ENCODE data around the gene ABCC9.
"Not testable (repeated sequence)": the region's sequence is repeated elsewhere in the genome, so short reads cannot be mapped to it uniquely, and the experiment has no call there.

Gene ABCC9

DNA sequence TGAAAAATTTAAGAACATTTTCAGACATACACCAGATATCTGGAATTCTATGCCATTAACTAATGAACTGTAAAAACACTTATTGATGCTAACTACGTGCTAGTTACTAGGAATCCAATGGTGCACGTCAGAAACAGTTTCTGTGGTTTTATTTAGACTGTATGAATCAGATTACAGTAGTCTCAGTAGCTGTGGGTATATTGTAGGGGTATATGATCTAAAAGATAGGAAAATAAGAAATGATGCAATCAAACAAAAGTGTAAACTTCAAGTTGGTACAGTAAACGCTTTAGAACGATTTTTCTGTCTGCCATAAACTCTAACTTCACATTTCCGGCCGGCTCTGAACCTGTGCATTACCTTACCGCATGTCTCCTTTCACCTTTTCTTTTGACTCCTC lies 2.3 kb downstream of the ABCC9 start:
- H3K27ac ChIP-seq (ENCODE audit: low read depth, low read length), result no peak overlapping the region
- no peaks in the 10 kb centered on the region for H3K79me2 ChIP-seq (ENCODE audit: insufficient read depth, low read length)
- H3K4me3 ChIP-seq (ENCODE audit: insufficient read depth, low read length, poor library complexity, severe bottlenecking), result no peak overlapping the region
- no peaks in the 10 kb centered on the region for H4K20me1 ChIP-seq (ENCODE audit: low read depth, low read length)
- no peaks in the 10 kb centered on the region for H3K9me2 ChIP-seq (replicated peaks; ENCODE audit: insufficient read depth, low read length)
- no peak overlapping the region for H3K4me2 ChIP-seq (ENCODE audit: low read depth, low read length, poor library complexity, severe bottlenecking)
- H2AFZ ChIP-seq (ENCODE audit: low read depth, low read length, severe bottlenecking), result no peak overlapping the region
- H3K9me3 ChIP-seq (ENCODE audit: insufficient read depth, low read length), result no peaks in the 10 kb centered on the region
- H3K36me3 ChIP-seq (ENCODE audit: low read length), result no peaks in the 10 kb centered on the region
- H3F3A ChIP-seq (ENCODE audit: insufficient read depth), result no peaks in the 10 kb centered on the region
- H3K9ac ChIP-seq (ENCODE audit: low read length), result no peak overlapping the region
- TF ChIP-seq, protein P1, sequence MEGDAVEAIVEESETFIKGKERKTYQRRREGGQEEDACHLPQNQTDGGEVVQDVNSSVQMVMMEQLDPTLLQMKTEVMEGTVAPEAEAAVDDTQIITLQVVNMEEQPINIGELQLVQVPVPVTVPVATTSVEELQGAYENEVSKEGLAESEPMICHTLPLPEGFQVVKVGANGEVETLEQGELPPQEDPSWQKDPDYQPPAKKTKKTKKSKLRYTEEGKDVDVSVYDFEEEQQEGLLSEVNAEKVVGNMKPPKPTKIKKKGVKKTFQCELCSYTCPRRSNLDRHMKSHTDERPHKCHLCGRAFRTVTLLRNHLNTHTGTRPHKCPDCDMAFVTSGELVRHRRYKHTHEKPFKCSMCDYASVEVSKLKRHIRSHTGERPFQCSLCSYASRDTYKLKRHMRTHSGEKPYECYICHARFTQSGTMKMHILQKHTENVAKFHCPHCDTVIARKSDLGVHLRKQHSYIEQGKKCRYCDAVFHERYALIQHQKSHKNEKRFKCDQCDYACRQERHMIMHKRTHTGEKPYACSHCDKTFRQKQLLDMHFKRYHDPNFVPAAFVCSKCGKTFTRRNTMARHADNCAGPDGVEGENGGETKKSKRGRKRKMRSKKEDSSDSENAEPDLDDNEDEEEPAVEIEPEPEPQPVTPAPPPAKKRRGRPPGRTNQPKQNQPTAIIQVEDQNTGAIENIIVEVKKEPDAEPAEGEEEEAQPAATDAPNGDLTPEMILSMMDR (IDR thresholded peaks at IDR 0.05; ENCODE audit: insufficient read depth, low read length, poor library complexity, severe bottlenecking), result no peak
- TF ChIP-seq EZH2phosphoT487 (conservative IDR thresholded peaks at IDR 0.05; ENCODE audit: low read length), result no peak
- H3K27me3 ChIP-seq (ENCODE audit: low read length), result no peaks in the 10 kb centered on the region

- H3K27me3 ChIP-seq (ENCODE audit: low read length), result no peaks in the 10 kb centered on the region
- no peaks in the 10 kb centered on the region for H3K79me2 ChIP-seq (ENCODE audit: insufficient read depth, low read length)
- TF ChIP-seq EZH2phosphoT487 (conservative IDR thresholded peaks at IDR 0.05; ENCODE audit: low read length), result no peak
- TF ChIP-seq, protein P1 (IDR thresholded peaks at IDR 0.05; ENCODE audit: insufficient read depth, low read length, poor library complexity, severe bottlenecking), result no peak
- no peak overlapping the region for H3K4me3 ChIP-seq (ENCODE audit: insufficient read depth, low read length, poor library complexity, severe bottlenecking)
- no peak overlapping the region for H3K27ac ChIP-seq (ENCODE audit: low read depth, low read length)
- no peaks in the 10 kb centered on the region for H4K20me1 ChIP-seq (ENCODE audit: low read depth, low read length)
- no peaks in the 10 kb centered on the region for H3K9me2 ChIP-seq (replicated peaks; ENCODE audit: insufficient read depth, low read length)
- no peaks in the 10 kb centered on the region for H3F3A ChIP-seq (ENCODE audit: insufficient read depth)
- H2AFZ ChIP-seq (ENCODE audit: low read depth, low read length, severe bottlenecking), result no peak overlapping the region
- H3K9ac ChIP-seq (ENCODE audit: low read length), result no peak overlapping the region
- no peaks in the 10 kb centered on the region for H3K9me3 ChIP-seq (ENCODE audit: insufficient read depth, low read length)
- H3K36me3 ChIP-seq (ENCODE audit: low read length), result no peaks in the 10 kb centered on the region
- H3K4me2 ChIP-seq (ENCODE audit: low read depth, low read length, poor library complexity, severe bottlenecking), result no peak overlapping the region
These were observed 7.1 kb downstream of the ABCC9 start for GRCh38 chr12:21934173-21934572.

GRCh38 chr12:21933656-21934055 lies 7.6 kb downstream of the ABCC9 start:
- Histone ChIP-seq H3K9me2 (replicated peaks; ENCODE audit: insufficient read depth, low read length) (no peaks in the 10 kb centered on the region), H2AFZ (ENCODE audit: low read depth, low read length, severe bottlenecking) (no peak overlapping the region), H3K36me3 (ENCODE audit: low read length) (no peaks in the 10 kb centered on the region), H3K79me2 (ENCODE audit: insufficient read depth, low read length) (no peaks in the 10 kb centered on the region), H3K27me3 (ENCODE audit: low read length) (no peaks in the 10 kb centered on the region), H3K4me2 (ENCODE audit: low read depth, low read length, poor library complexity, severe bottlenecking) (no peak overlapping the region), H3K4me3 (ENCODE audit: insufficient read depth, low read length, poor library complexity, severe bottlenecking) (no peak overlapping the region), H3K9ac (ENCODE audit: low read length) (no peak overlapping the region), H4K20me1 (ENCODE audit: low read depth, low read length) (no peaks in the 10 kb centered on the region), H3K27ac (ENCODE audit: low read depth, low read length) (no peak overlapping the region), H3F3A (ENCODE audit: insufficient read depth) (no peaks in the 10 kb centered on the region), H3K9me3 (ENCODE audit: insufficient read depth, low read length) (no peaks in the 10 kb centered on the region)
- TF ChIP-seq, protein P1 (IDR thresholded peaks at IDR 0.05; ENCODE audit: insufficient read depth, low read length, poor library complexity, severe bottlenecking), result no peak
- TF ChIP-seq EZH2phosphoT487 (conservative IDR thresholded peaks at IDR 0.05; ENCODE audit: low read length), result no peak

DNA sequence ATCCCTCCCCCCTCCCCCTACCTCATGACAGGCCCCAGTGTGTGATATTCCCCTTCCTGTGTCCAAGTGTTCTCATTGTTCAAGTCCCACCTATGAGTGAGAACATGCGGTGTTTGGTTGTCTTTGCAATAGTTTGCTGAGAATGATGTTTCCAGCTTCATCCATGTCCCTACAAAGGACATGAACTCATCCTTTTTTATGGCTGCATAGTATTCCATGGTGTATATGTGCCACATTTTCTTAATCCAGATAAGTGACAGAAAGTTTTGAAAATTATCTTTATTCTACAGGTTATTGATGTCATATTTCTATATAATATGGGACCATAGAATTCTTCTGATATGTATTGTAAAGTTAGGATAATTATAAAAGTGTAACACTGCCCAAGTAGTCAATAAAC lies 11.3 kb downstream of the ABCC9 start:
- H3K4me3 ChIP-seq (ENCODE audit: insufficient read depth, low read length, poor library complexity, severe bottlenecking); H4K20me1 ChIP-seq (ENCODE audit: low read depth, low read length); H3K4me2 ChIP-seq (ENCODE audit: low read depth, low read length, poor library complexity, severe bottlenecking); H3F3A ChIP-seq (ENCODE audit: insufficient read depth); H3K36me3 ChIP-seq (ENCODE audit: low read length); H3K27me3 ChIP-seq (ENCODE audit: low read length); H2AFZ ChIP-seq (ENCODE audit: low read depth, low read length, severe bottlenecking); H3K9ac ChIP-seq (ENCODE audit: low read length); H3K9me2 ChIP-seq (replicated peaks; ENCODE audit: insufficient read depth, low read length); H3K27ac ChIP-seq (ENCODE audit: low read depth, low read length); H3K79me2 ChIP-seq (ENCODE audit: insufficient read depth, low read length); H3K9me3 ChIP-seq (ENCODE audit: insufficient read depth, low read length): not testable (repeated sequence)

All from SU-DHL-6 (cell line).